GM19438 (cell line): ENCODE data around the gene ZFP90.

Experiments used
- ATAC-seq: cut with Tn5 transposase; IDR thresholded peaks from one replicate; pipeline ENCODE4 v1.9.1; 2021; ENCODE audit warnings: low read depth; ENCODE audit not compliant: unreplicated experiment

The ZFP90 gene

GRCh38 chr16:68574479-68574878 is 35.4 kb downstream of the ZFP90 start:
- ATAC-seq: no peak

- no peak for ATAC-seq
Observed at GRCh38 chr16:68575082-68575481, 36.0 kb downstream of the ZFP90 start.

- ATAC-seq: no peak
Observed at GRCh38 chr16:68577352-68577853, 38.3 kb downstream of the ZFP90 start.

- ATAC-seq: no peak
Observed at GRCh38 chr16:68590201-68590994, 51.3 kb downstream of the ZFP90 start.

- no peak for ATAC-seq
Observed at GRCh38 chr16:68592466-68593337, 53.6 kb downstream of the ZFP90 start.

- ATAC-seq: no peak
Observed at GRCh38 chr16:68596266-68596665, 57.2 kb downstream of the ZFP90 start.

- ATAC-seq: no peak
Observed at GRCh38 chr16:68599586-68599985, 60.5 kb downstream of the ZFP90 start.

- no peak for ATAC-seq
Observed at GRCh38 chr16:68605746-68606145, 66.7 kb downstream of the ZFP90 start.

- ATAC-seq: no peak
Observed at GRCh38 chr16:68607443-68607842, 68.4 kb downstream of the ZFP90 start.

GRCh38 chr16:68608330-68608729 is 69.2 kb downstream of the ZFP90 start:
- no peak for ATAC-seq

- no peak for ATAC-seq
Observed at GRCh38 chr16:68612996-68613395, 73.9 kb downstream of the ZFP90 start.

- ATAC-seq: no peak
Observed at GRCh38 chr16:68617734-68618133, 78.6 kb downstream of the ZFP90 start.
